ENCODE results near the gene AAMP. TPM values are rescaled to one million over a fixed set of nuclear protein-coding genes. Genes with fewer than 3 reads are reported as not detected.

Gene AAMP
- total and polyA plus RNA-seq, 2 experiments from 2014 or later, result 90.8 to 203 TPM

DNA sequence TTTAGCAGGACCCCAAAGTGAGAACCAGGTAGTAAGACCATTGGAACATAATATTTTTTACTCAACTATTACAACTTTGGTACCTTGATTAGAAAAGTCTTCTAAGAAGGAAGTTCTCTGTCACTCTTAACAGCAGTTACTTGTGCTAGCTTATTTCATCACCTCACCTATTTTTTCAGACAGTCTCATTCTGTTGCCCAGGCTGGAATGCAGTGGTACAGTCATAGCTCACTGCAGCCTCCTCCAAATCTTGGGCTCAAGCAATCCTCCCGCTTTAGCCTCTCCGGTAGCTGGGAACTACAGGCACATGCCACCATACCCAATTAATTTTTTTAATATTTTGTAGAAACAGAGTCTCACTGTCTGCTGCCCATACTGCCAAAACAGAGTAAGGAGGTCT lies 34.9 kb downstream of the AAMP start (continued):
- TF ChIP-seq, protein P1, sequence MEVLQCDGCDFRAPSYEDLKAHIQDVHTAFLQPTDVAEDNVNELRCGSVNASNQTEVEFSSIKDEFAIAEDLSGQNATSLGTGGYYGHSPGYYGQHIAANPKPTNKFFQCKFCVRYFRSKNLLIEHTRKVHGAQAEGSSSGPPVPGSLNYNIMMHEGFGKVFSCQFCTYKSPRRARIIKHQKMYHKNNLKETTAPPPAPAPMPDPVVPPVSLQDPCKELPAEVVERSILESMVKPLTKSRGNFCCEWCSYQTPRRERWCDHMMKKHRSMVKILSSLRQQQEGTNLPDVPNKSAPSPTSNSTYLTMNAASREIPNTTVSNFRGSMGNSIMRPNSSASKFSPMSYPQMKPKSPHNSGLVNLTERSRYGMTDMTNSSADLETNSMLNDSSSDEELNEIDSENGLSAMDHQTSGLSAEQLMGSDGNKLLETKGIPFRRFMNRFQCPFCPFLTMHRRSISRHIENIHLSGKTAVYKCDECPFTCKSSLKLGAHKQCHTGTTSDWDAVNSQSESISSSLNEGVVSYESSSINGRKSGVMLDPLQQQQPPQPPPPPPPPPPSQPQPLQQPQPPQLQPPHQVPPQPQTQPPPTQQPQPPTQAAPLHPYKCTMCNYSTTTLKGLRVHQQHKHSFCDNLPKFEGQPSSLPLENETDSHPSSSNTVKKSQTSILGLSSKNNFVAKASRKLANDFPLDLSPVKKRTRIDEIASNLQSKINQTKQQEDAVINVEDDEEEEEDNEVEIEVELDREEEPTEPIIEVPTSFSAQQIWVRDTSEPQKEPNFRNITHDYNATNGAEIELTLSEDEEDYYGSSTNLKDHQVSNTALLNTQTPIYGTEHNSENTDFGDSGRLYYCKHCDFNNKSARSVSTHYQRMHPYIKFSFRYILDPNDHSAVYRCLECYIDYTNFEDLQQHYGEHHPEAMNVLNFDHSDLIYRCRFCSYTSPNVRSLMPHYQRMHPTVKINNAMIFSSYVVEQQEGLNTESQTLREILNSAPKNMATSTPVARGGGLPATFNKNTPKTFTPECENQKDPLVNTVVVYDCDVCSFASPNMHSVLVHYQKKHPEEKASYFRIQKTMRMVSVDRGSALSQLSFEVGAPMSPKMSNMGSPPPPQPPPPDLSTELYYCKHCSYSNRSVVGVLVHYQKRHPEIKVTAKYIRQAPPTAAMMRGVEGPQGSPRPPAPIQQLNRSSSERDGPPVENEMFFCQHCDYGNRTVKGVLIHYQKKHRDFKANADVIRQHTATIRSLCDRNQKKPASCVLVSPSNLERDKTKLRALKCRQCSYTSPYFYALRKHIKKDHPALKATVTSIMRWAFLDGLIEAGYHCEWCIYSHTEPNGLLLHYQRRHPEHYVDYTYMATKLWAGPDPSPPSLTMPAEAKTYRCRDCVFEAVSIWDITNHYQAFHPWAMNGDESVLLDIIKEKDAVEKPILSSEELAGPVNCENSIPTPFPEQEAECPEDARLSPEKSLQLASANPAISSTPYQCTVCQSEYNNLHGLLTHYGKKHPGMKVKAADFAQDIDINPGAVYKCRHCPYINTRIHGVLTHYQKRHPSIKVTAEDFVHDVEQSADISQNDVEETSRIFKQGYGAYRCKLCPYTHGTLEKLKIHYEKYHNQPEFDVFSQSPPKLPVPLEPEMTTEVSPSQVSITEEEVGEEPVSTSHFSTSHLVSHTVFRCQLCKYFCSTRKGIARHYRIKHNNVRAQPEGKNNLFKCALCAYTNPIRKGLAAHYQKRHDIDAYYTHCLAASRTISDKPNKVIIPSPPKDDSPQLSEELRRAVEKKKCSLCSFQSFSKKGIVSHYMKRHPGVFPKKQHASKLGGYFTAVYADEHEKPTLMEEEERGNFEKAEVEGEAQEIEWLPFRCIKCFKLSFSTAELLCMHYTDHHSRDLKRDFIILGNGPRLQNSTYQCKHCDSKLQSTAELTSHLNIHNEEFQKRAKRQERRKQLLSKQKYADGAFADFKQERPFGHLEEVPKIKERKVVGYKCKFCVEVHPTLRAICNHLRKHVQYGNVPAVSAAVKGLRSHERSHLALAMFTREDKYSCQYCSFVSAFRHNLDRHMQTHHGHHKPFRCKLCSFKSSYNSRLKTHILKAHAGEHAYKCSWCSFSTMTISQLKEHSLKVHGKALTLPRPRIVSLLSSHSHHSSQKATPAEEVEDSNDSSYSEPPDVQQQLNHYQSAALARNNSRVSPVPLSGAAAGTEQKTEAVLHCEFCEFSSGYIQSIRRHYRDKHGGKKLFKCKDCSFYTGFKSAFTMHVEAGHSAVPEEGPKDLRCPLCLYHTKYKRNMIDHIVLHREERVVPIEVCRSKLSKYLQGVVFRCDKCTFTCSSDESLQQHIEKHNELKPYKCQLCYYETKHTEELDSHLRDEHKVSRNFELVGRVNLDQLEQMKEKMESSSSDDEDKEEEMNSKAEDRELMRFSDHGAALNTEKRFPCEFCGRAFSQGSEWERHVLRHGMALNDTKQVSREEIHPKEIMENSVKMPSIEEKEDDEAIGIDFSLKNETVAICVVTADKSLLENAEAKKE (CRISPR knock-in tag; IDR thresholded peaks at IDR 0.05), result no peak
- TF ChIP-seq, protein P2, sequence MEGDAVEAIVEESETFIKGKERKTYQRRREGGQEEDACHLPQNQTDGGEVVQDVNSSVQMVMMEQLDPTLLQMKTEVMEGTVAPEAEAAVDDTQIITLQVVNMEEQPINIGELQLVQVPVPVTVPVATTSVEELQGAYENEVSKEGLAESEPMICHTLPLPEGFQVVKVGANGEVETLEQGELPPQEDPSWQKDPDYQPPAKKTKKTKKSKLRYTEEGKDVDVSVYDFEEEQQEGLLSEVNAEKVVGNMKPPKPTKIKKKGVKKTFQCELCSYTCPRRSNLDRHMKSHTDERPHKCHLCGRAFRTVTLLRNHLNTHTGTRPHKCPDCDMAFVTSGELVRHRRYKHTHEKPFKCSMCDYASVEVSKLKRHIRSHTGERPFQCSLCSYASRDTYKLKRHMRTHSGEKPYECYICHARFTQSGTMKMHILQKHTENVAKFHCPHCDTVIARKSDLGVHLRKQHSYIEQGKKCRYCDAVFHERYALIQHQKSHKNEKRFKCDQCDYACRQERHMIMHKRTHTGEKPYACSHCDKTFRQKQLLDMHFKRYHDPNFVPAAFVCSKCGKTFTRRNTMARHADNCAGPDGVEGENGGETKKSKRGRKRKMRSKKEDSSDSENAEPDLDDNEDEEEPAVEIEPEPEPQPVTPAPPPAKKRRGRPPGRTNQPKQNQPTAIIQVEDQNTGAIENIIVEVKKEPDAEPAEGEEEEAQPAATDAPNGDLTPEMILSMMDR (conservative IDR thresholded peaks at IDR 0.05; ENCODE audit: low read depth in 2 of 2), result no peak
- TF ChIP-seq POLR2AphosphoS5 (IDR thresholded peaks at IDR 0.05; ENCODE audit: low read depth) (no peak), ZNF114 (CRISPR knock-in tag; IDR thresholded peaks at IDR 0.05) (no peak), NANOG (IDR thresholded peaks at IDR 0.05; ENCODE audit: borderline replicate concordance) (no peak)
- TF ChIP-seq, protein P3, sequence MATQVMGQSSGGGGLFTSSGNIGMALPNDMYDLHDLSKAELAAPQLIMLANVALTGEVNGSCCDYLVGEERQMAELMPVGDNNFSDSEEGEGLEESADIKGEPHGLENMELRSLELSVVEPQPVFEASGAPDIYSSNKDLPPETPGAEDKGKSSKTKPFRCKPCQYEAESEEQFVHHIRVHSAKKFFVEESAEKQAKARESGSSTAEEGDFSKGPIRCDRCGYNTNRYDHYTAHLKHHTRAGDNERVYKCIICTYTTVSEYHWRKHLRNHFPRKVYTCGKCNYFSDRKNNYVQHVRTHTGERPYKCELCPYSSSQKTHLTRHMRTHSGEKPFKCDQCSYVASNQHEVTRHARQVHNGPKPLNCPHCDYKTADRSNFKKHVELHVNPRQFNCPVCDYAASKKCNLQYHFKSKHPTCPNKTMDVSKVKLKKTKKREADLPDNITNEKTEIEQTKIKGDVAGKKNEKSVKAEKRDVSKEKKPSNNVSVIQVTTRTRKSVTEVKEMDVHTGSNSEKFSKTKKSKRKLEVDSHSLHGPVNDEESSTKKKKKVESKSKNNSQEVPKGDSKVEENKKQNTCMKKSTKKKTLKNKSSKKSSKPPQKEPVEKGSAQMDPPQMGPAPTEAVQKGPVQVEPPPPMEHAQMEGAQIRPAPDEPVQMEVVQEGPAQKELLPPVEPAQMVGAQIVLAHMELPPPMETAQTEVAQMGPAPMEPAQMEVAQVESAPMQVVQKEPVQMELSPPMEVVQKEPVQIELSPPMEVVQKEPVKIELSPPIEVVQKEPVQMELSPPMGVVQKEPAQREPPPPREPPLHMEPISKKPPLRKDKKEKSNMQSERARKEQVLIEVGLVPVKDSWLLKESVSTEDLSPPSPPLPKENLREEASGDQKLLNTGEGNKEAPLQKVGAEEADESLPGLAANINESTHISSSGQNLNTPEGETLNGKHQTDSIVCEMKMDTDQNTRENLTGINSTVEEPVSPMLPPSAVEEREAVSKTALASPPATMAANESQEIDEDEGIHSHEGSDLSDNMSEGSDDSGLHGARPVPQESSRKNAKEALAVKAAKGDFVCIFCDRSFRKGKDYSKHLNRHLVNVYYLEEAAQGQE (IDR thresholded peaks at IDR 0.05; ENCODE audit: unreplicated experiment), result no peak

All from GM23338 (cell line).